Osteoblast (primary cell): ENCODE results near the gene CFAP97D2. TPM values are rescaled to one million over a fixed set of nuclear protein-coding genes. Genes with fewer than 3 reads are reported as not detected.
A peak's percentile ranks its signal among the peaks of the same experiment; 100 is the strongest.
"Not testable (repeated sequence)": the region's sequence is repeated elsewhere in the genome, so short reads cannot be mapped to it uniquely, and the experiment has no call there.

Source experiments
- DNase-seq: peaks from one replicate; pipeline ENCODE4 v3.0.0; 2011; ENCODE audit warnings: low spot score, mixed read lengths; ENCODE audit not compliant: insufficient read length; ENCODE audit errors: missing footprints
- H2AFZ ChIP-seq: 2 replicates; pipeline ENCODE4 v1.6.0; 2011; ENCODE audit warnings: mild to moderate bottlenecking, low read length
- H3K27ac ChIP-seq: 2 replicates; pipeline ENCODE4 v1.5.1; 2011; ENCODE audit warnings: mild to moderate bottlenecking, low read depth, low read length, moderate library complexity
- H3K27me3 ChIP-seq: 2 replicates; pipeline ENCODE4 v1.6.0; 2012; ENCODE audit warnings: mild to moderate bottlenecking, control low read depth, inconsistent platforms, low read length, moderate library complexity; ENCODE audit not compliant: insufficient read depth
- H3K36me3 ChIP-seq: 2 replicates; pipeline ENCODE4 v1.5.1; 2011; ENCODE audit warnings: mild to moderate bottlenecking, low read length, control low read depth, moderate library complexity; ENCODE audit not compliant: insufficient read depth
- H3K4me1 ChIP-seq: 2 replicates; pipeline ENCODE4 v1.5.1; 2011; ENCODE audit warnings: mild to moderate bottlenecking, low read length, control low read depth, moderate library complexity; ENCODE audit not compliant: insufficient read depth
- H3K4me2 ChIP-seq: 2 replicates; pipeline ENCODE4 v1.6.0; 2011; ENCODE audit warnings: mild to moderate bottlenecking, low read length; ENCODE audit not compliant: insufficient read depth
- H3K4me3 ChIP-seq: fragments of 200-600 bp; sonication (generic); 3 replicates; pipeline ENCODE4 v1.5.1; 2012; ENCODE audit warnings: mild to moderate bottlenecking, low read length, inconsistent platforms; ENCODE audit not compliant: insufficient read depth
- H3K79me2 ChIP-seq: 2 replicates; pipeline ENCODE4 v1.6.0; 2012; ENCODE audit warnings: mild to moderate bottlenecking, low read length, control low read depth, inconsistent platforms; ENCODE audit not compliant: insufficient read depth
- H3K9me3 ChIP-seq: 2 replicates; pipeline ENCODE4 v1.5.1; 2011; ENCODE audit warnings: low read depth, low read length, control low read depth
- H4K20me1 ChIP-seq: 2 replicates; pipeline ENCODE4 v1.6.0; 2012; ENCODE audit warnings: mild to moderate bottlenecking, low read length, control low read depth; ENCODE audit not compliant: insufficient read depth
- CTCF ChIP-seq: IDR thresholded peaks from 2 replicates; pipeline ENCODE4 v1.5.1; 2011; ENCODE audit warnings: mild to moderate bottlenecking, low read depth, low read length, moderate library complexity; ENCODE audit errors: extremely low read depth
- total RNA-seq: library from RNA; depleted of rRNA; stranded (reverse); fragments of >200 nt; gene quantifications from 2 replicates; pipeline ENCODE4 v1.2.3, GENCODE V29; 2012

CFAP97D2 gene
- total RNA-seq, 1 donor, result not detected

GRCh38 chr13:114147803-114148520, 31.1 kb upstream of the CFAP97D2 start:
- Histone ChIP-seq H3K4me3 (no peak overlapping the region), H3K79me2 (no peaks in the 10 kb centered on the region), H2AFZ (no peak overlapping the region), H3K36me3 (no peaks in the 10 kb centered on the region), H3K9me3 (no peaks in the 10 kb centered on the region), H4K20me1 (no peaks in the 10 kb centered on the region), H3K27ac (no peak overlapping the region), H3K4me1 (peaks cover 2% of the 10 kb centered on the region), H3K27me3 (no peaks in the 10 kb centered on the region), H3K4me2 (no peak overlapping the region)
- DNase-seq, result peak; percentile 75
- no peak for TF ChIP-seq CTCF

GRCh38 chr13:114148521-114148855, 30.6 kb upstream of the CFAP97D2 start:
- Histone ChIP-seq H3K4me3 (no peak overlapping the region), H3K36me3 (no peaks in the 10 kb centered on the region), H3K9me3 (no peaks in the 10 kb centered on the region), H4K20me1 (no peaks in the 10 kb centered on the region), H3K4me2 (no peak overlapping the region), H3K27ac (no peak overlapping the region), H3K4me1 (peaks cover 3% of the 10 kb centered on the region), H2AFZ (peak overlapping the region; percentile 65), H3K27me3 (no peaks in the 10 kb centered on the region), H3K79me2 (no peaks in the 10 kb centered on the region)
- TF ChIP-seq CTCF, result no peak
- peak; percentile 68 for DNase-seq

GRCh38 chr13:114148886-114149285, 30.2 kb upstream of the CFAP97D2 start:
- not testable (repeated sequence) for H3K4me3 ChIP-seq, DNase-seq, H3K4me2 ChIP-seq, H3K27ac ChIP-seq, H3K4me1 ChIP-seq, H3K36me3 ChIP-seq, H3K9me3 ChIP-seq, H3K79me2 ChIP-seq, H3K27me3 ChIP-seq, H4K20me1 ChIP-seq, H2AFZ ChIP-seq

- no peaks in the 10 kb centered on the region for H3K79me2 ChIP-seq
- no peak overlapping the region for H3K4me3 ChIP-seq
- H2AFZ ChIP-seq, result no peak overlapping the region
- H3K27me3 ChIP-seq, result no peaks in the 10 kb centered on the region
- no peak for TF ChIP-seq CTCF
- no peaks in the 10 kb centered on the region for H3K9me3 ChIP-seq
- DNase-seq, result peak; percentile 66
- no peak overlapping the region for H3K27ac ChIP-seq
- H3K4me2 ChIP-seq, result no peak overlapping the region
- no peaks in the 10 kb centered on the region for H3K36me3 ChIP-seq
- no peaks in the 10 kb centered on the region for H4K20me1 ChIP-seq
- H3K4me1 ChIP-seq, result peaks cover 3% of the 10 kb centered on the region
Measured at GRCh38 chr13:114149774-114150740, 29.0 kb upstream of the CFAP97D2 start.
